Activated CD8-positive, alpha-beta memory T cell treated with anti-CD3 and anti-CD28 coated beads, Interleukin-2, amount 50 U/mL, for 24 hours (primary cell): Measurements from ENCODE around the gene PRR22.

Experiments
- DNase-seq: peaks from one replicate; pipeline ENCODE4 v3.0.0-alpha.2; 2020; ENCODE audit errors: extremely low read depth

PRR22 gene

GRCh38 chr19:5814123-5814851 lies 29.7 kb upstream of the PRR22 start:
- DNase-seq: no peak

DNA sequence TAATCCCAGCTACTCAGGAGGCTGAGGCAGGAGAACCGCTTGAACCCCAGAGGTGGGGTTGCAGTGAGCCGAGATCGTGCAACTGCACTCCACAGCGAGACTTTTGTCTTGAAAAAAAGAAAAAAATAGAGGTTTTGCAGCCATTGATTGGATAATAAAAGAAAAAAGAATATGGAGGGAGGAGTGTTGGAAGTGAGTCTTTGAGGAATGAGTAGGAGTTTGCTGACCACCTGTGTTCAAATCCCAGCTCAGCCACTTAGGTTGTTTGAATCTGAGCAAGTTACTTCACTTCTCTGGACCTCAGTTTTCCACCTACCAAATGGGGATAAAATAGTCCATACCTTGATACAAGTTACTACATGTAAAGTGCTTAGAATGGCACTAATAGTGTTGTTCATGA lies 26.6 kb upstream of the PRR22 start:
- no peak for DNase-seq

DNA sequence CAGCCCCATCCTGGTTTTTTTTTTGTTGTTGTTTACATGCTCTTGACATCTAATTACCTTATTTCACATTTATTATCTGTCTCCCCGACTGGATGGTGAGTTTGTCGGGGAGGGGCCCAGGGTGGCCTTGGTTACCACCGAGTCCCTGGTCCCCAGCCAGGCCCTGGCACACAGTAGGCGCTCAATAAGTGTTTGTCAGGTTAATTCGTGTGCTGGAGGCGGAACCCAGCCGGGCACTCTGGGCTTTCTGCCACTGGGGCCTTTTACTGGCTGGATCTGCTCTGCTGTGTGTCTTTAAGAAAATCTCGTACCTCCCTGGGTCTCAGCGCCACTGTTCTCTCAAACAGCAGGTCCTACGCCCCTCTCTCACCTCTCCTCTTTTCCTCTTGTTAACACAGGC lies 24.9 kb upstream of the PRR22 start:
- no peak for DNase-seq

DNA sequence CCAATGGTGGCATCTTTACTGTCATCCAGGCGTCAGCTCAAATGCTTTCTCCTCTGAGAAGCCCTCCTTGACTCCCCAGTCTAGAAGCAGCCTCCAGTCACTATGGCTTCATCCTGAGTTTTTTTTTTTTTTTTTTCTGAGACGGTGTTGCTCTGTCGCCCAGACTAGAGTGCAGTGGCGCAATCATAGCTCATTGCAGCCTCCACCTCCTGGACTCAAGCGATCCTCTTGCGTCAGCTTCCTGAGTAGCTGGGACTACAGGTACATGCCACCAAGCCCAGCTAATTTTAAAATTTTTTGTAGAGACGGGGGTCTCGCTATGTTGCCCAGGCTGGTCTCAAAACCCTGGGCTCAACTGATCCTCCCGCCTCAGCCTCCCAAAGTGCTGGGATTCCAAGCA lies 24.5 kb upstream of the PRR22 start:
- no peak for DNase-seq

DNA sequence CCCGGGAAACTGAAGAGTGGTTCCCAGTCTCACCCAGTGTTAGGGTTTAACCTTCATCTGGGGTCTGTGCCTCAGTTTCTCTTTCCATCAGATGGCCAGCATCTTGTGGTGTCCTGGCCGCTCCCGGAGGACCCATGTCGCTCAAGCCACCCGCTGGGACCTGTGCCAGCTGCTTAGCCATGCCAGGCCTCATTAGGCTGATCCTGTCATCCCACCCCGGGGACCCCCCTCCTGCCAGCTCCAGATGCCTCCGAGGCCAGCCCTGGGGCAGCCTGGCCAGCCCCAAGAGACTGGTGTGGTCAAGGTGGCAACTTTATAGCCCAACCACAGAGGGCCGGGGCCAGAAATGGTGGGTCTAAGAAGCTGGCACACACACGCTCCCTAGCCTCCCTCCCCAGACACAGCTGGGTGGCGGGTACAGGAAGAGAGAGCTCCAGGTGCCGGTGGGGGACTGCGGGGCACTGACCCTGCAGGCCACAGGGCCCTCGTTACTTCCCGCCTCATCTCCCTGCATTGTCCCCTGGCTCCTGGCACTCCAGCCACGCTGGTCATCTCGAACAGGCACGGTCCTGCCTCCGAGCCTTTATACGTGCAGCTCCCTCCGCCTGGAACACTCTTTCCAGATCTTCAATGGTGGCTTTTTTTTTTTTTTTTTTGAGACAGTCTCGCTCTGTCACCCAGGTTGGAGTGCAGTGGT lies 23.7 kb upstream of the PRR22 start:
- DNase-seq: no peak

DNA sequence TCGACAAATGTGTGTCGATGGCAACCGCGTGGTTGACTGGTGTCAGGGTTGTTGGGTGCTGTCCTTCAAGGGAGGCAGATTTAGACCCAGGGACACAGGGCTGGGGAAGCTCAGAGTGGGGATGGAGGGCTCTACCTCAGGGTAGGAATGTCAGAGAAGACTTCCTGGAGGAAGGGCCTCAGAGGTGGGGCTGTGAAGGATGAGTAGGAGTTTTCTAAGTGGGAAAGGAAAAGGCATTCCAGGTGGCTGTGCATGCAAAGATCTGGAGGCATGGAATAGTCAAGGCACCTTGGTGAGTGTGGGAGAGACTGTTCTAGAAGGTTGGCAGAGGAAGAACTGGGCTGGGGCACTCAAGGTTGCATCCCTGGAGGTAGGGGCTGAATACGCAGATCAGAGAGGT lies 22.4 kb upstream of the PRR22 start:
- no peak for DNase-seq

GRCh38 chr19:5806133-5806489 lies 21.6 kb upstream of the PRR22 start:
- no peak for DNase-seq

- no peak for DNase-seq
These were observed 21.1 kb upstream of the PRR22 start for GRCh38 chr19:5805462-5806132.

DNA sequence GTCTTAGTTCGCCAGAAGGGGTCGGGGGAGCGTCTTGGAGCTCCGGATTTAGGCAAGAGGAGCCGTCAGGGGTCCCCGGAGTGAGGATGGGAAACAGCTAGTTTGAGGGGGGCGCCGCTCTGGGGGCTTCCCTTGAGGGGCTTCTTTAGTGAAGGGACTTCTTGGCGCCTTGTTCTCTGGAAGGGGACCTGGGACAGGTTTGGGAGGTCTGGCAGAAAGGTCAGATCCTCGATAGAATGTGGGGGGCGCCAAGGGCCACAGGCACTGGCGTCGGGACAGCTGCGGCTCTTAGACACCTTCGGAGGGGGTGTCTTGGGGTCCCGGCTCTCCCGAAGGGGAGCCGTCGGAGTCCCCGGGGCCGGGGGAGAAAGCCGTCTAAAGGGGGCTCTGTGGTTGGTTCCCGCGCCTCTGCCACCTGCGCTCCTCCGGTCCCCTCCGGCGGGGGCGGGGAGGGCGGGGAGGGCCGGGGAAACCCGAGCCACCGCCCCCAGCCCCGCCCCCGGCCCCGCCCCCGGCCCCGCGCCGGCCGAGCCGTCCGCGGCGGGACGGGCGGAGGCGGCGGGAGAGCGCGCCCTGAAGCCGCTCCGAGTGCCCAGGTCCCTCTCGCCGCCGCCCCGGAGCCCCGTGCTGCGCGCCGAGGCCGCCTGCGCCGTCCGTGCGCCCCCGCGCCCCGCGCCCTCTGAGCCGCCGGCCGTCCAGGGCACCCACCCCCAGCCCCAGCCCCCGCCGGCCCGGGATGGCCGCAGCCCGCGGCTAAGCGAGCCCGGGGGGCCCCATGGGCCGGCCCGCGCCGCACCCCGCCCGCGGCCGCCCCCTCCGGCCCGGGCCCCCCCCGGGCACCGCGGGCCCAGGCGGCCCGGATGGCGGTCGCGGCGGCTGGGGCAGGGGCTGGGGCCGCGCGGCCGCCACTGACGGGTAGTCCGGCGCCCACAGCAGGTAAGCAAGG lies 20.2 kb upstream of the PRR22 start, which contains the start of gene NRTN:
Gene NRTN, plus strand, starts transcription at position 552 of the 946 bp plus-strand sequence. CDS start 19,099 bp downstream, outside the sequence.
- DNase-seq: no peak

DNA sequence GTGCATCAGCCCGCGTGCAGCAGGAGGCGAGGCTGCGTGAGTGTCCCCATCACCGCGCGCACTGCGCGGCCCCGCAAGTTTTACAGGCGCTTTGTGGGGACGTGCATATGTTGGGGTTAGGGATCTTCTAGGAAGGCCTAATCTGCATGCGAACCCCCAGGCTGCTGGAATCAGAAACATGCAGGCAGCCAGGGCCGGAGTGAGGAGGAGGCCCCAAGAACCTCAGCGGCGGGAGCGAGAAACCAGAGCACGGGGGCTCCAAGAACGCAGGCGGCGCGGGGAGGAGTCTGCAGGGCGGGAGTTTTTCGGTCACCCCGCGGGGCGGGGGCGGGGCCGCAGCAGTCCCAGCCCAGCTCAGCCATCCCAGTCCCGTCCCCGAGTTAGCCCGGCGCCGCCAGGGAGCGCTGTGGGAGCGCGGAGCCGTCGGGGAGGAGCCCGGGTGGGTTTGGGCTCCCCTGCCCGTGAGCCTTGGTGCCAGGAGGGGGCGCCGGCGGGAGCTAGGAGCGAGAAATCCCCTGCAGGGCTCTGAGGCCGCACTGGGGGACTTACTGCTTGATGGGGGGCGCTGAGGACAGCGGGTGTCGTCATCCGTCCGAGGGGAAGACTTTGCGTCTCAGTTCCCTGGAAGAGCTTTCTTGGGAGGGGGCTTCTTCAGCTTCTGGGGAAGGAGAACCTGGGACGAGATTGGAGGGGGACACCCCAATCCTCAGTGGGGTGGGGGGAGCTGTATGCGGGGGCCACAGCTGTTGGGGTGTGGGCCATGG lies 19.4 kb upstream of the PRR22 start:
- peak; percentile 82 for DNase-seq

GRCh38 chr19:5803441-5803751 lies 18.9 kb upstream of the PRR22 start:
- no peak for DNase-seq

DNA sequence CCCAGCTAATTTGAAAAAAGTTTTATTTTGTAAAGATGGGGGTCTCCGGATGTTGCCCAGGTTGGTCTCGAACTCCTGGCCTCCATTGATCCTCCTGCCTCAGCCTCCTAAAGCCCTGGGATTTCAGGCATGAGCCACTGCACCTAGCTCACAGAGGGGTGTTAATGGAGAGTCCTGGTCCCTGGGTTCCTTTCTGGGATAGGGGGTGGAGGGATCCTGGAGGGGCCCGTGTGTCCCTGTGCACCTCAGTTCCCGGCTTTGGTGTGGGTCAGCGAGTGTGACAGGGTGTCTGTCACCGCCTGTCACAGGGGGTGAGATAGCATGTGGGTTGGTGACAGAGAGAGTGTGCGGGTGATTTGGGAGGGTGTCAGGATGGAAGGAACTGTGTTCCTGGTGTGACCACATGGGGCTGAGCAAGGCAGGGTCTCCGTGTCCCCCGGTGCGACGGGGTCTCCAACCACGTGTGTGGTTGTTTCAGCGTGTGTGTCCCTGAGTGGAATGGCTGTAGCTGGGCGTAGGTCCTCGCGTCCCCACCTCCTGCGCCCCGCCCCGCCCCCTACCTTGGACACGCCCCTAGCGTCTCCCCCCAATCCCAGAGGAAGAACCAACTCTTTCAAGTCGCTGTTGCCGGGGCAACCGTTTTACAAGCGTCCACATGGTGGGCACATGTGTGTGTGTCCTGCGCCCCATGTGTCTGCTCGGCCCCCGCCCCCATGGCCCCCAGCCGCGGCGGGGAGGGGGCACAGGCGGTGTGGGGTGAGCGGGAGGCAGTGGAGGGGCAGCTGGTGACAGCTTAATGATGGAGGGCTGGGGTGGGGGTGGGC lies 17.5 kb upstream of the PRR22 start:
- no peak for DNase-seq

DNA sequence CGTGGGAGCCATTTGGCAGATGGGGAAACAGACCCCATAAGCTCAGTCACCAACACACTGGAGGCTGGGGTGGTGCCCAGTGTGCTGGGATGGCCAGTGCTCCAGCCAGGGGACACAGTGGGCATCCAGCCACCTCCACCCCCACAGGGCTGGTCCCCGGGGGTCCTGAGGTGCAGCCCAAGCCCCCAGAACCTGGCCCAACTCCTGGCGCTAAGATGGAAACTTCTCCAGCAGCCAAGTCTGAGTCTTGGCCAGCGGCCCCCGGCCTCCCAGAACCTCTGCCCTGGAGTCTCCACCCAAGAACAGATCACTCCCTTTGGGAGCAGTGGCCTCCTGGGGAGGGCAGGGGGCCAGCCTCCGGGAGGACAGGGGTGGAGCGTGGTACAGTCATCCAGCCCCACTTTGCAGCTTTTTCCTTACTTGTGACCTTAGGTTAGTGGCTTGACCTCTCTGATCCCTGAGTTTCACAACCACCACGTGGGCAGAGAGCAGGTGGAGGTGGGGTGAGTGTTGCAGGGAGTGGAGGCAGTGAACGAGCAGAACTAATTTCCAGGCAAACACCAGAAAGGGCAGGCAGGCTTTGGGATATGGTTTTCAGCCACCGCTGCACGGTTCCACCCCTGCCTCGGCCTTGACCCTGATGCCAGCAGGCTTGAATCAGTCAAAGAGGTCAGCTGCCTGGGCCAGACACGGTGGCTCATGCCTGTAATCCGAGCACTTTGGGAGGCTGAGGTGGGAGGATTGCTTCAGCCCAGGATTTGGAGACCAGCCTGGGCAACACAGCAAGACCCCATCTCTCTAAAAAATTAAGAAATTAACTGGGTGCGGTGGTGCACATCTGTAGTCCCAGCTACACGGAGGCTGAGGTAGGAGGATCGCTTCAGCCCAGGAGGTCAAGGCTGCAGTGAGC lies 16.1 kb upstream of the PRR22 start:
- DNase-seq: no peak

GRCh38 chr19:5799247-5800241 lies 15.0 kb upstream of the PRR22 start:
- DNase-seq: no peak

DNA sequence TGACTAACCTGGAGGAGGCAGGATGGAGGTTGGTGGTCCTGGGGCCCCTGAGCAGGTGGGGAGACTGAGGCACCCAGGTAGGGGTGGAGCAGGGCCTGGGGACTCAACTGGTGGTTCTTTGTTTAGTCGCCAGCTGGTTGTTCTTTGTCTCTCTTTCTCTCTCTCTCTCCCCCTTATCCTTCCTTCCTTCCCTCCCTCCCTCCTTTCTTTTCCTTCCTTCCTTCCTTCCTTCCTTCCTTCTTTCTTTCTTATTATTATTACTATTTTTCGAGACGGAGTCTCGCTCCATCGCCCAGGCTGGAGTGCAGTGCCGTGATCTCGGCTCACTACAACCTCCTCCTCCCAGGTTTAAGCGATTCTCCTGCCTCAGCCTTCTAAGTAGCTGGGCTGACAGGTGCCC lies 13.7 kb upstream of the PRR22 start:
- no peak for DNase-seq

- DNase-seq: no peak
These were observed 10.9 kb upstream of the PRR22 start for GRCh38 chr19:5795382-5795919.

DNA sequence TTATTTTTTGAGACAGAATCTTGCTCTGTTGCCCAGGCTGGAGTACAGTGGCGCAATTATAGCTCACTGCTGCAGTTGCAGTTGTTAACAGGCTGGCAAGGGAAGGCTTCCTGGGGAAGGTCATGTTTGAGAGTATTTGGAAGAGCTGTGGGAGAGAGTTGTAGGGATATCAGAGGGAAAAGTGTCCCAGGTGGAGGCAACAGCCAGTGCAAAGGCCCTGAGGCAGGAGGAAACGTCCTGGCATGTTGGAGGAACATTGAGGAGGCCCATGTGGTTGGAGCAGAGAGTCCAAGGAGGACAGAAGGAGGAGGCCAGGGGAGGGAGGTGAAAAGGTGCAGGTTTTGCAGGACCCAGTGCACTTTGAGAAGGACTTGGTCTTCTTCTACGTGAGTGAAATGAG lies 8.6 kb upstream of the PRR22 start:
- no peak for DNase-seq

DNA sequence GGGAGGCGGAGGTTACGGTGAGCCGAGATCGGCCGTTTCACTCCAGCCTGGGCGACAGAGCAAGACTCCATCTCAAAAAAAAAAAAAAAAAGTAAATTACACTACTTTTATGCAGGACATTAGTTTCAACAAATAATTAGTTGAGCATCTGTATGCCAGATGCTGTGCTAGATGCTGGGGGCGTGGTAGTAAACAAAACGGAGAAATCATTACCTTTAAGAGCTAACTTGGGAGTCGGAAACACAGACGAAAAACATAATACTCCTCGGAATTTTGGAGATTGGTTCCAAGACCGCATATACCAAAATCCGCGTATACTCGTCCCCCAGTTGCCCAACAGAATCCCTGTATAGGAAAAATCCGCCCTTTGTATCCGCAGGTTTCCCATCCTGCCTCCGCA lies 7.7 kb upstream of the PRR22 start:
- DNase-seq: no peak
